Tibial nerve (tissue), 4 donors: ENCODE data around the gene MYO9B. TPM values are rescaled to one million over a fixed set of nuclear protein-coding genes. Genes with fewer than 3 reads are reported as not detected.

Source experiments
- DNase-seq, 2 donors: peaks; one replicate each; pipeline ENCODE4 v3.0.0-alpha.2; 2019; ENCODE audit warnings: low spot score in 2 of 2
- H3K27ac ChIP-seq, 4 donors: fragments of 200-600 bp; sonication (generic) in 3 of 4; one replicate each; pipeline ENCODE4 v1.5.1; 2017 to 2019; ENCODE audit warnings: mild to moderate bottlenecking in 1 of 4
- H3K27me3 ChIP-seq, 2 donors: fragments of 200-600 bp; sonication (generic) in 1 of 2; one replicate each; pipeline versions ENCODE4 v1.5.1 to v1.6.0; 2017 to 2019
- H3K36me3 ChIP-seq, 3 donors: fragments of 200-600 bp; sonication (generic); one replicate each; pipeline ENCODE4 v1.5.1; 2018 to 2019
- H3K4me1 ChIP-seq, 4 donors: fragments of 200-600 bp; sonication (generic) in 3 of 4; one replicate each; pipeline ENCODE4 v1.5.1; 2017 to 2019
- H3K4me3 ChIP-seq, 4 donors: fragments of 200-600 bp; sonication (generic) in 3 of 4; one replicate each; pipeline ENCODE4 v1.5.1; 2017 to 2019; ENCODE audit warnings: mild to moderate bottlenecking in 1 of 4, moderate library complexity in 1 of 4
- H3K9me3 ChIP-seq, 4 donors: fragments of 200-600 bp; sonication (generic) in 3 of 4; one replicate each; pipeline ENCODE4 v1.5.1; 2017 to 2019
- EP300 ChIP-seq, 2 donors: sonication (generic); formaldehyde crosslinking; IDR thresholded peaks; one replicate each; pipeline ENCODE4 v1.6.1; 2017; ENCODE audit warnings: antibody characterized with exemption in 2 of 2, mild to moderate bottlenecking in 1 of 2
- POLR2A ChIP-seq, 2 donors: fragments of 450-650 bp; IDR thresholded peaks; one replicate each; pipeline ENCODE4 v1.6.1; 2017; ENCODE audit warnings: antibody characterized with exemption in 2 of 2, mild to moderate bottlenecking in 2 of 2, moderate library complexity in 2 of 2
- WGBS, 2 donors: methylation state at CpG; one replicate each; pipeline ENCODE4 v1.1.5; 2018; 5-methylcytosine and 5-hydroxymethylcytosine counted together
- total RNA-seq, 4 donors: library from RNA; depleted of rRNA; stranded (reverse); fragments of >200 nt; gene quantifications; one replicate each; pipeline ENCODE4 v1.1.0, GENCODE V29; 2016
- TF ChIP-seq, protein P1 (sequence below), 5 experiments: fragments of 200-600 bp in 3 of 5; fragments of 450-650 bp in 2 of 5; sonication (generic) in 3 of 5; IDR thresholded peaks; one replicate each; pipeline ENCODE4 v1.5.1; 2016 to 2019; ENCODE audit warnings: antibody characterized with exemption in 5 of 5, mild to moderate bottlenecking in 3 of 5, moderate library complexity in 2 of 5

Gene MYO9B
- total RNA-seq, 4 donors from 2014 or later, result 61.7 to 201 (median 115) TPM

DNA sequence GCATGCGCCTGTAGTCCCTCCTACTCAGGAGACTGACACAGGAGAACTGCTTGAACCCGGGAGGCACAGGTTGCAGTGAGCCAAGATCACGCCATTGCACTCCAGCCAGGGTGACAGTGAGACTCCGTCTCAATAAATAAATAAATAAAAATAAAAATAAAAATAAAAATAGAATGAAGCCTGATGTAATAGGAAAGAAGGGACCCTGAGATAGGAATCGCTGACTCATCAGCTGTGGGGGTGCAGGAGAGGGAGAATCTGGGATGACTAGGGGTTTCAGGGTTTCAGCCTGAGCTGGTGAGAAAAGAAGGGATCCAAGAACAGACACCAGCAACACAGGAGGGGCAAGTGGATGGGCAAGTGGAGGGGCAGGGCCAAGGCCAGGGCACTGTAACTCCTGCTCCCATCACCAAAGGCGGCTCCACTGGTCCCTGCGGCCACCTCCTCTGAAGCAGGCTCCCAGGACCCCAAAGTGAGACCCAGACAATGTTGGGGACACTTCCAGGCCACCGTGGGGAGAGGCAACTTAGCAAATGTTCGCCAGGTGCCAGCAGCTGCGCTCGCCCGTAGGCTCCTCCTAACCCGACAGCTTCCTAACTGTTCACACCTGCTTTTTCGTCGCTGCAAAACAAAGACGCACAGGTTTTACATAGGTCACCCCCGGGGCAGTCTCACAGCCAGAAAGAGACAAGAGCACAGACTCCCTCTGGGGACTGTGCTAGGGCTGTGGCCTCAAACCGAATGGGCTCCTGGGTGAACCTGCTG, 1.5 kb upstream of the MYO9B start:
- no peak for DNase-seq
- no peak for TF ChIP-seq POLR2A (IDR thresholded peaks at IDR 0.05)
- TF ChIP-seq, protein P1, sequence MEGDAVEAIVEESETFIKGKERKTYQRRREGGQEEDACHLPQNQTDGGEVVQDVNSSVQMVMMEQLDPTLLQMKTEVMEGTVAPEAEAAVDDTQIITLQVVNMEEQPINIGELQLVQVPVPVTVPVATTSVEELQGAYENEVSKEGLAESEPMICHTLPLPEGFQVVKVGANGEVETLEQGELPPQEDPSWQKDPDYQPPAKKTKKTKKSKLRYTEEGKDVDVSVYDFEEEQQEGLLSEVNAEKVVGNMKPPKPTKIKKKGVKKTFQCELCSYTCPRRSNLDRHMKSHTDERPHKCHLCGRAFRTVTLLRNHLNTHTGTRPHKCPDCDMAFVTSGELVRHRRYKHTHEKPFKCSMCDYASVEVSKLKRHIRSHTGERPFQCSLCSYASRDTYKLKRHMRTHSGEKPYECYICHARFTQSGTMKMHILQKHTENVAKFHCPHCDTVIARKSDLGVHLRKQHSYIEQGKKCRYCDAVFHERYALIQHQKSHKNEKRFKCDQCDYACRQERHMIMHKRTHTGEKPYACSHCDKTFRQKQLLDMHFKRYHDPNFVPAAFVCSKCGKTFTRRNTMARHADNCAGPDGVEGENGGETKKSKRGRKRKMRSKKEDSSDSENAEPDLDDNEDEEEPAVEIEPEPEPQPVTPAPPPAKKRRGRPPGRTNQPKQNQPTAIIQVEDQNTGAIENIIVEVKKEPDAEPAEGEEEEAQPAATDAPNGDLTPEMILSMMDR (IDR thresholded peaks at IDR 0.05), result no peak
- TF ChIP-seq EP300 (IDR thresholded peaks at IDR 0.05), result no peak
- Histone ChIP-seq H3K36me3 (peaks cover 0 to 31% (median 0%) of the 10 kb centered on the region in 3 donors), H3K4me1 (peaks cover 0 to 45% (median 22%) of the 10 kb centered on the region in 4 donors), H3K9me3 (no peaks in the 10 kb centered on the region), H3K4me3 (peak overlapping the region; percentile 55 to 98 (median 84)), H3K27ac (peak overlapping the region in 2 of 4 donors; percentile 77 to 89), H3K27me3 (no peaks in the 10 kb centered on the region)
- WGBS, 2 donors, result 55 to 56% methylated on average over 18 of the region's 18 CpGs

DNA sequence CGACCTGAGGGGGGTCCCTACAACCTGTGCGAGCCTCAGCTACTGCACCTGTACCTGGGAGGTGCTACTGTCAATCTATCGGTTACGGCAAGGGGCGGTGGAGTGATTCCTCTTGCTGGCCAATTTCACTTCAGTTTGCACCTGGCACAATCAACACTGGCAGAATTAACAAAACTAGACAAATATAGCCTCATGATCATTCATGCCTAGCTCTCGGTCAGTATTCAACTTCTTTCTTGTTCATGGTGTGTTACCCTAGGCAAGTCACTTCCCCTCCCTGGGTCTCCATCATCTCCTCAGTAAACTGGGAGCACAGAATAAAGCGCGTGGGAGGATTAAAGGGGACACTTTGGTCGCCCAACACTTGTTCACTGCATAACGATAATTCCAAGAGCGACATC, 943 bp upstream of the MYO9B start:
- WGBS, 2 donors, result 9 to 14% methylated on average over 11 of the region's 11 CpGs

GRCh38 chr19:17075864-17076542, 426 bp downstream of the MYO9B start:
- Histone ChIP-seq H3K27me3 (no peaks in the 10 kb centered on the region), H3K4me1 (peaks cover 0 to 64% (median 31%) of the 10 kb centered on the region in 4 donors), H3K9me3 (no peaks in the 10 kb centered on the region), H3K4me3 (peak overlapping the region; percentile 55 to 80 (median 74)), H3K36me3 (peaks cover 0 to 18% (median 0%) of the 10 kb centered on the region in 3 donors), H3K27ac (peak overlapping the region; percentile 41 to 96 (median 92))
- whole genome bisulfite sequencing, 2 donors, result 1% methylated on average over 33 to 43 of the region's 43 CpGs
- TF ChIP-seq POLR2A (IDR thresholded peaks at IDR 0.05), result no peak
- TF ChIP-seq, protein P1 (IDR thresholded peaks at IDR 0.05), result no peak
- no peak for TF ChIP-seq EP300 (IDR thresholded peaks at IDR 0.05)
- DNase-seq, result no peak

More for the DNA sequence above, 943 bp upstream of the MYO9B start:
- Histone ChIP-seq H3K36me3 (peaks cover 0 to 27% (median 0%) of the 10 kb centered on the region in 3 donors), H3K9me3 (no peaks in the 10 kb centered on the region), H3K27me3 (no peaks in the 10 kb centered on the region), H3K4me1 (peaks cover 0 to 51% (median 26%) of the 10 kb centered on the region in 4 donors), H3K4me3 (peak overlapping the region; percentile 55 to 98 (median 84)), H3K27ac (peak overlapping the region in 3 of 4 donors; percentile 77 to 89 (median 88))
- TF ChIP-seq EP300 (IDR thresholded peaks at IDR 0.05), result no peak
- no peak for TF ChIP-seq POLR2A (IDR thresholded peaks at IDR 0.05)
- TF ChIP-seq, protein P1 (IDR thresholded peaks at IDR 0.05), result no peak
- no peak for DNase-seq

DNA sequence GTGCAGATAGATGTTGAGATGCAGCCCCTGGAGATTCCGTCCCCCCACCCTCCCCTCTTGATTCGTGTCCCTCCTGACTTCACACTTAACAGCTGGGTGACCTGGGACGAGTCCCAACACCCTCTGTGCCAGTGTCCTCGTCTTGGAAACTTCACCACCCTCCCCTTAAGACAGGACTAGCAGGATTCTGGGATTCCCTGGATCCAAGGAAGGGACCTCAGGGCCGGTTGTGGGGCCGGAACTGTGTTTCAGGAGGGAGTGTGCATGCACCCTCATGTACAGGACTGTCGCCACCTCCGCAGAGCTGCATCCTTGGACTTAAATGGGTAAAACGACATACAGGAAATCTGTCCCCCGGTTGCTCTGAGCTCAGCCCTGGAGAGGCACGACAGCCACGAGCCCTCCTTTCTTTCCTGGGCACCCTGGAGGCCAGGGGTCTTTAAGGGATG, 990 bp downstream of the MYO9B start:
- peaks cover 0 to 70% (median 34%) of the 10 kb centered on the region in 4 donors for H3K4me1 ChIP-seq
- no peak for DNase-seq
- no peaks in the 10 kb centered on the region for H3K9me3 ChIP-seq
- peak overlapping the region; percentile 41 to 96 (median 92) for H3K27ac ChIP-seq
- H3K36me3 ChIP-seq, result peaks cover 0 to 13% (median 0%) of the 10 kb centered on the region in 3 donors
- no peaks in the 10 kb centered on the region for H3K27me3 ChIP-seq
- peak overlapping the region; percentile 55 to 80 (median 74) for H3K4me3 ChIP-seq
- 4 to 10% methylated on average over 12 of the region's 12 CpGs for WGBS, 2 donors
- TF ChIP-seq POLR2A (IDR thresholded peaks at IDR 0.05) (no peak), EP300 (IDR thresholded peaks at IDR 0.05) (no peak)
- TF ChIP-seq, protein P1 (IDR thresholded peaks at IDR 0.05), result no peak
